ENCODE data around the gene MRAS.

Gene MRAS

GRCh38 chr3:138384976-138385375 lies 36.6 kb downstream of the MRAS start:
- DNase-seq (ENCODE audit: low read depth in 4 of 4, low spot score in 1 of 4): no peak

- no peak for DNase-seq (ENCODE audit: low read depth in 4 of 4, low spot score in 1 of 4)
Measured at GRCh38 chr3:138389144-138389601, 40.8 kb downstream of the MRAS start.

- DNase-seq (ENCODE audit: low read depth in 4 of 4, low spot score in 1 of 4): no peak
Measured at GRCh38 chr3:138389841-138390581, 41.6 kb downstream of the MRAS start.

GRCh38 chr3:138390582-138390932 lies 42.2 kb downstream of the MRAS start:
- DNase-seq (ENCODE audit: low read depth in 4 of 4, low spot score in 1 of 4): no peak

- no peak for DNase-seq (ENCODE audit: low read depth in 4 of 4, low spot score in 1 of 4)
Measured at GRCh38 chr3:138394156-138394555, 45.8 kb downstream of the MRAS start.

GRCh38 chr3:138394686-138395085 lies 46.3 kb downstream of the MRAS start:
- no peak for DNase-seq (ENCODE audit: low read depth in 4 of 4, low spot score in 1 of 4)

GRCh38 chr3:138395865-138396751 lies 47.7 kb downstream of the MRAS start:
- DNase-seq (ENCODE audit: low read depth in 4 of 4, low spot score in 1 of 4): no peak

- DNase-seq (ENCODE audit: low read depth in 4 of 4, low spot score in 1 of 4): no peak
Measured at GRCh38 chr3:138396752-138397410, 48.5 kb downstream of the MRAS start.

- DNase-seq (ENCODE audit: low read depth in 4 of 4, low spot score in 1 of 4): no peak
Measured at GRCh38 chr3:138397983-138398382, 49.6 kb downstream of the MRAS start.

- no peak for DNase-seq (ENCODE audit: low read depth in 4 of 4, low spot score in 1 of 4)
Measured at GRCh38 chr3:138398791-138399575, 50.6 kb downstream of the MRAS start.

GRCh38 chr3:138399766-138400165 lies 51.4 kb downstream of the MRAS start:
- DNase-seq (ENCODE audit: low read depth in 4 of 4, low spot score in 1 of 4): no peak

- no peak for DNase-seq (ENCODE audit: low read depth in 4 of 4, low spot score in 1 of 4)
Measured at GRCh38 chr3:138400651-138401070, 52.3 kb downstream of the MRAS start.

GRCh38 chr3:138401834-138402233 lies 53.5 kb downstream of the MRAS start:
- no peak for DNase-seq (ENCODE audit: low read depth in 4 of 4, low spot score in 1 of 4)

GRCh38 chr3:138404121-138404520 lies 55.7 kb downstream of the MRAS start:
- DNase-seq (ENCODE audit: low read depth in 4 of 4, low spot score in 1 of 4): no peak

- no peak for DNase-seq (ENCODE audit: low read depth in 4 of 4, low spot score in 1 of 4)
Measured at GRCh38 chr3:138405001-138405400, 56.6 kb downstream of the MRAS start.

- DNase-seq (ENCODE audit: low read depth in 4 of 4, low spot score in 1 of 4): no peak
Measured at GRCh38 chr3:138405486-138405885, 57.1 kb downstream of the MRAS start.

GRCh38 chr3:138406606-138407005 lies 58.2 kb downstream of the MRAS start:
- no peak for DNase-seq (ENCODE audit: low read depth in 4 of 4, low spot score in 1 of 4)

GRCh38 chr3:138407236-138407907 lies 59.0 kb downstream of the MRAS start:
- no peak for DNase-seq (ENCODE audit: low read depth in 4 of 4, low spot score in 1 of 4)

GRCh38 chr3:138408751-138409570 lies 60.6 kb downstream of the MRAS start:
- no peak for DNase-seq (ENCODE audit: low read depth in 4 of 4, low spot score in 1 of 4)
